Stimulated activated CD4-positive, alpha-beta T cell treated with anti-CD3 and anti-CD28 coated beads, Interleukin-2, amount 100 ng/mL, for 4 hours (primary cell): Measurements from ENCODE around the gene PREX1.
A peak's percentile ranks its signal among the peaks of the same experiment; 100 is the strongest.

ENCODE experiments used
- DNase-seq: peaks from one replicate; pipeline ENCODE4 v3.0.0-alpha.2; 2020; ENCODE audit warnings: low read depth

The PREX1 gene

DNA sequence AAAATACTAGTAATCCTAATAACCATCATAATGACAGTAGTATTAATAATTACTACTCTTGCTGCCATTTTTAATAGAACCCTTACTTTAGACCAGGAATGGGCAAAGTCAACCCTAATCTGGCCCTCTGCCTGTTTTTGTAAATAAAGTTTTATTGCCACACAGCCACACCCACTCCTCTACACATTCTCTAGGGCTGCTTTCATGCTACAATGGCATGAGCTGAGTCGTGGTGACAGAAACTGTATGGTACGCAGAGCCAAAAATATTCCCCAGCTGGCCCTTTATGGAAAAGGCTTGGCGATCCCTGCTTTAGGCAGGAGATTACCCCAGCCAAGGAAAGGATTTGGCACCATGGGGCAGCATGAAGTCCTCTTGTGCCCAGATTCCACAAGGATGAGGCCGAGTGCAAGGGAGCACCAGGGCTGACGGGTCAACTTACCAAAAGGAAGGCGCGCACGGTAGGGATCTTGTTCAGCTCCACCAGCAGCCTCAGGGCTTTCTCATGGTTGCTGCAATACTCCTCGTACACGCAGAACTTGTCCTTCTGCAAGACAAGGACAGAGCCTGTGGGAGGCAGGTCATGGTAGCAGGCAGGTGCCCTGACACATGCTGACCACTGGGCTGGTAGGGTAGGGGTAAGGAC lies 93.6 kb downstream of the PREX1 start:
- no peak for DNase-seq

DNA sequence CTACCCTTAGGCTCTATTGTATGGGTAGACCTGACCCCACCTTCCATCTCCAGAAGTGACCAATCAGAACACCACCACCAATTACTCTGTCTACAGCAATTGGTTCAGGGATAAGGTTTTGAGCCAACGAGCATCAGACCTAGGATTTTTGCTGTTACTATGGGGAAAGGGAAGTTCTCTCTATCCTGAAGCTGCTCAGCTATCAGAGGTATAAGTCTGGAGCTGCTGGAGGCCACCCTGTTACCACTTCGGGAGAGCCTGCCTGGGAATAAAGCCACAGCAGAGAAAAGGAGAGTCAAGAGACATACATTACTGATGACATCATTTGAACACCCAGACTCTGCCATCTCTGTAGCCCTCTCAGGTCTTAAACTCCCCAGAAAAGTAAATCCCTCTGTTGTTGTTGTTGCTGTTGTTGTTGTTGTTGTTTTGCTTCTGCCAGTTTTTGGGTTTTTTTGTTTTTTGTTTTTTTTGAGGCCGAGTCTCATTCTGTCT lies 94.5 kb downstream of the PREX1 start:
- no peak for DNase-seq

DNA sequence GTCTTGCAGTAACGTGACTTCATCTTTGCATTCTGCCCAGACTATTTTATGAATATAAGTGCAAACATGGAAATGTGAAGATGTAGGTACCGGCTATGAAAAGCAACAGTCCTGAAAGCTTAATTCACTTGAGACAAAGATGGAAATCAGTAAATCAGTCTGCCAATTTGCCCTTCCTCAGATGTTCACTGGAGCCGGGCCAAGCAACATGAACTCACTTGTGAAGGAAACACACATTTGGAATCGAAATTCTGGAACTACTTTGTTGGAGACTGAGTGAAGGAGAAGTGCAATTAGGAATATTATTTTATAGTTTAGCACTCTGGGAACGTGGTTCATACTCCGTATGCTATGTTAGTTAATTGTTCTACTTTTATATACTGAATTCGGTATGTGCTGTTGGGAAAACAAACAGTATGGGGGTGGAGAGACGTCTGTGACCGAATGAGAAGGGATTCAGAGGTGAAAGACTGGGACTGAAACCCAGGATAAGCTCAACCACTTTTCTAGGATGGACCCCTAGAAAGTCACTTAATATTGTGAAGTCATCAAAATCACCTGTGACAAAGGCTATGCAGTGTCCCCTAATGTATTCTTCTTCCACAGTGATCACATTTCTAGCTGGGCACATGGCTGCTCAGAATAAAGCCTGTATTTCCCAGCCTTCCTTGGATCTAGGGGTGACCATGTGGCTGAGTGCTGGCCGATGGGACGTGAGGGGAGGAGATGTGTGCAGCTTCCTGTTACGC lies 95.5 kb downstream of the PREX1 start:
- no peak for DNase-seq

DNA sequence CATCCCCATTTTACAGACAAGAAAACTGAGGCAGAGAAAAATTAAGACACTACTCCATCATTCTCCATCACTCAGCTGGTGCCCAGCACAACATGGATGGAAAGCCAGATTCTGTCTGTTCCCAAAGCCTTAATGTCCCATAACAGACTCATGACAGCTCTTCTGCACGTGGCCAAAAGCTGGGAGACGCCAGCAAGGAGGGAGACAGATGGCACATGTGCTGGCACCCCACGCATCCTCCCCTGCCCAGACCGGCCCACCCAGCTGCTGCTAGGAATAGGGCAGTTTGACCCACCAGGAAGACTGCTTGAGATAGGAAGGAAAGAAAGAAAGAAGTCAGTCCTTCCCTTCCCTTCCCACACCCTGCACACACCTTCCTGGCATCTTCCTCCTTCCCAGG lies 96.3 kb downstream of the PREX1 start:
- DNase-seq, result no peak

DNA sequence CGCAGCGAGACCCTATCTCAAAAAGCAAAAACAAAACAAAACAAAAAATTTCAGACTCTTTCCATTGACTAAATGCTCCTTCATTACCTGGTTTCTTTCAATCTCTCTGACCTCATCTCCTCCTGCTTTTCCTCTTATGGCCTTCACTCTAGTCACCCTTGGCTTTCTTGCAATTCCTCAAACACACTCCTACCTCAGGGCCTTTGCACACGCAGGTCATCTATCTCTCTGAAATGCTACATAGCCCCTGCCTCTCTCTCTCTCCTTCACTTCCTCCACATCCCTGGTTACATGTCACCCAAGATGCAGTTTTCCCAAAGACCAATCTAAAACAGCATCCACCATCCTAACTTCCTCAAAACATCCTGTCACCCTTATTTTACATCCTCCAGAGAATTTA lies 96.8 kb downstream of the PREX1 start:
- DNase-seq, result no peak

DNA sequence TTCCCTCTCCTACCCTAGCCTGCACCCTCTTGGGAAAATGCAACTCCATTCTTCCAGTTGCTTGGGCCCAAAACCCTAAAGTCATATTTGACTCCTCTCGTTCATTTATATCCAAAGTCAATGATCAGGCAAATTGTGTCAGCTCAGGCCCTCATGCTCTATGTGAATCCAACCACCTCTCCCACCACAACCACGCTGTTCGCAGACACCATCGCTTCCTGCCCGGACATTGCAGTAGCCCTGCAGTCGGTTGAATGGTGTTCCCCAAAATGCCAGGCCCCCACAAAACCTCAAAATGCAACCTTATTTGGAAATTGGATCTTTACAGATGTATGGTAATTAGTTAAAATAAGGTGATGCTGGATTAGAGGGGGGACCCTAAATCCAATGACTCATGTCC lies 98.3 kb downstream of the PREX1 start:
- DNase-seq, result no peak

DNA sequence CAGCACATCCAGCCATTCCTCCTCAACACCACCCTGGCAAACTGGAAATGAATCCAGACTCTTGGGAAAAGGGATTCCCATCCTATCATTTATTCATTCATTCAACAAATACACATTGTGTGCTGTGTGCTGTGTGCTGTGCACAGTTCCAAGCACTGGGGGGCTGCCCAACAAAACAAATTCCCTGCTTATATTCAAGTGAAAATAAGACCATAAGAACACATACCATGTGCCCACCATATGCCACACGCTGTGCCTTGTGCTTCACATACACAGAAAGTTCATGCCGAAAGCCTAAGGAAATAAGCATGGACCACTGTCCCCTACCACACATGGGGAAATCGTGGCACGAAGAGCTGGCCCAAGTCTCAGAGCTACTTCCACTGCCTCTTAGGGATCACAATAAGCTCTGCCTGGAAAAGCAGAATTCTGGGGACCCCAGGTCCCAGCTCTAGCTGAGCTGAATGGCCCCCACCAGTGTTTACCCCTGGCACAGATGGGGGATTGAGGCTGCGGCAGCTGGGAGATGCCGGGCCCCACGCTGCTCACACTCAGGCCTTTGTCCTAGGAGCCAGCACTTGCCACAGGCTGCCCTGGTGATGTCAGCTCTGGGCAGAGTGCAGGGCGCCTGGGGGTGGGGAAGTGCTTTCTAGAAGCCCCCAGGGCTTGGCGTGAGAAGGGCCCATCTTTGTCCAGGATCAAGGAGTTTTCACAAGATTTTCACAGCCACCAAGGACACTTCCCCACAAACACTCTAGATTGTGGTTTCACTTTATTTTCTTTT lies 99.6 kb downstream of the PREX1 start:
- no peak for DNase-seq

DNA sequence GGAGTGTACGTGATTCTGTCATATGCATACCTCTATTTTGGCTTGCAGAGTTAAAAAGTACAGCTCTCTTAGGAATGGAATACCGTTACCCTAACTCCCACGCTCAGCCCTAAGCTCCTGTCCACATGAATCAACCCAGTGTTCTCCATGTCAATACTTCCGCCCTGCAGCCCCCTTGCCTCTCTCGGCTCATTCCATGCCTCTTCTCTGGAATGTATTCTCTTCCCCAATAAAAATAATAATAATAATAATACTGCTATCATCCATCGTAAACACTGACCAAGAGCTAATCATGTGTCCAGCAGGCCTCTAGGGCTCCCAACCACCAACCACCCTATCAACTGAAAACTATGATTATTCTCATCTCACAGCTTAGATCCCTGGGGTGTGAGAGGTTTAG lies 100.6 kb downstream of the PREX1 start:
- no peak for DNase-seq

DNA sequence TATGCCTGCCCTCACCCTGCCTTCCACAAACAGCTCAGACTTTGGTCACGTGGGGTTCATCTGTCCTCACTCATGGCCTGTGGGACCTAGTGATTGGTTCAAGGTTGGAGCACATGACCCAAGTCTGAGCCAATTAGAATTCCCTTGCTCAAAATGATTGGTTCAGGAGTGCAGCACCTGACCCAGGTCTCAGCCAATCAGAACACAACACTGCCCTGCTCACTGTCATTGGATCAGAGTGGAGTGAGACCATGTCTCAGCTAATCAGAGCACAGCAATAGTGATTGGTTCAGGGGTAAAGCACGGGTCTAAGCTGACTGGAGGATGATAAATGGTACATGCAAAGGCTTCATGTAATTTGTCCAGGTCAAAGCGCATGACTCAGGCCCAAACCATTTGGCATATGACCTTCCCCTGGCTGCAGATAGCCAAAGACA lies 102.2 kb downstream of the PREX1 start:
- DNase-seq, result no peak

DNA sequence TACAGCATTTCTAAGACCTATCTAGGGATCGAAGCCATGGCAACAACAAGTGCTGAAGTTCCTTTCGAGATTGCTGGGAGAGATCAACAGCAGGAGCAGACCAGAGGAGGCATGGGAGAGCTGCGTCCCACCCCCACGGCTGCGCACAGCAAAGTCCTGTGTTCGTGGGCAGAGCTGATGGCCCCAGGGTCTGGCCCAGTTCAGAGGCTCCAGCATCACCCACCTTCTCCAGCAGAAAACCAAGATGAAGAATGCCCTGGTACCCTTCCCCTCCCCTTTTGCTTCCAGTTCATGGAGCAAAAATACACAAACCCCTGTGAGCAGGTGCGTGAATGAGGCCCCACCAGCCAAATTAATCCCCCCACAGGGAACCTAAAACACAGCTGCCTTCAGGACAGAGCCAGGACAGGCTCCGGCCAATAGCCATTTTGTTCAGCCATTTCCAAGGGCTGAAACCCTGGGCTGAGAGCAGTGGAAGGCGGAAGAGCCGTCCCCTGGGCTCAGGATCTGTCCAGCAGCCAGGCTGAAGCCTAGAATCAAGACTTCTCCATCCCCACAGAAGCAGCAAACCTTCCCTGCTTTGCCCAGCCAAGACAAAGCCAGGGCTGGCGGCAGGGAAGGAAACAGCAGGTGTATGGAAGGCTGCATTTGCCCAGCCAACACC lies 102.8 kb downstream of the PREX1 start:
- DNase-seq, result no peak

DNA sequence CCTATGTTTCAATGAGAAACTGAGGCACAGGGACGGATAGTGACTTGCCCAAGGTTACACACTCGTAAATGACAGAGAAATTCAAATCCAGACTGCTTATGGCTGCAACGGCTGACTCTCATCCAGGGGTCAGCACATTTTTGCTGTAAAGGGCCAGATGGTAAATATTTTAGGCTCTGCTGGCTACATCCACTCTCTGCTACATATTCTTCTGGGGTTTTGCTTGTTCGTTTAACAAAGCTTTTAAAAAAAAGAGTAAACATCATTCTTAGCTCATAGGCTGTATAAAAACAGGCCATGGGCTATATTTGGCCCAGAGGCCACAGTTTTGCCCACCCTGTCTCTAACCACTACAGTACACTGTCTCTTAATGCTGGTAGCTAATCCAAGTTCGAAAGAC lies 103.4 kb downstream of the PREX1 start:
- no peak for DNase-seq

DNA sequence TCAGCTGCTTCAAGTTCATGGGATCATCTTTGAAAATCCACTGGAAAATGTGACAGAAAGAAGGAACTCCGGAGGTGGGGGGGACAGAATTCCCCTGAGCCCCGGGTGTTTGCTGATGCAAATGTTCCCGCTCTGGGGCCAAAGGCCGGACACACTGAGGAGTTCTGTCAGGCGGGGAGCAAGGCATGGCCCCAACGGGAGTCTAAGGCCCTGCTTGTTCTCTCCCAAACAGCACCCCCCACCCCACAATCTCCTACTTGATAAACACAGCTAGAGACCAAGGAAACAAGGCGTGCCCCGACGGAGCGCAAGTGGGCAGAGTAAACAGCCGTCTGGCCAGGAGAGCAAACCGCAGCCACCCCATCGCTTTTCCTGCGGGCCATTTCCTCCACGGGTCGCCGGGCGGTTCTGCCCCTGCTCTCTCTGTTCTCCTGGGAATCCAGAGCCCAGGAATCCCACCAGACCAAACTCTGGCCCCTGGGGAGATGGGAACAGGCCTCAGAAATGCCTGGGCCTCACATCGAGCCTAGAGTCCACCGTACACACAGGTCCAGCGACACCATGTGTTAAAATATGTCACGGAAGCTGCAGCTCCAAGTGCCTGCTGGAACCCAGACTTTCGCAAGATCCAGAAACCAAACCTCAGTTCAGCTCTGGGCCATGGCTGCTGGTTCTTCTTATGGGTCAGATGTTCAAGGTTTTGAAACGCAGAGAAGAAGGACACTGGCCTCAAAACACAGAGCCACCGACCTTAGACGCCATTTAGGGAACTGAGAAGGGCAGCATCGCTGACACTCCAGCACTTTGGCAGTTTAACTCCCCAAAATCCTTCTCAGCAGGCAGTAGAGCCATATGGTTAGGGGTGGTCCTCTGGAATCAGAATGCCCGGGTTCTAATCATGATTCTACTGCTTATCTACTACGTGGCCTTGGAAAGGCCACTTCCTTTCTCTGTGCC lies 104.2 kb downstream of the PREX1 start:
- DNase-seq, result no peak

DNA sequence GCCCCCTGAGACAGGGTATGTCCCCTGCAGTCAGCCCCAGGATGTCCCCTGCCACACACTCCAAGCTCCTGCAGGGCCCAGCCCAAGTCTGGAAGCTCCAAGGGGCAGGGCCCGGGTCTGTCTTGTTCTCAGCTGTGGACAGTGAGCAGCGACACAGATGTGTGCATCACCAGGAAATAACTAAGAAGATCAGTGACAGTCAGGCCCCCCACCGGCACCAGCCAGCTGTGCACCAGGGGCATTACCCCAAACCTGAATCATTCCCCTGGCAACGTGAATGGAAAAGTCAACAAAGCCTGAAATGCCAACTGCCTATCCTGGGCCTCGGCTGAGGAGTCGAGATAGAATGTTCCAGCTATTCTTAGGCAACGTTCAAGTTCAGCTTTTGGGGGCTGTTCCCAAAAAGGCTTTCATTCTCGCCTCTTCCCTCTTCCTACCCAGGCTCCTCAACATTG lies 105.0 kb downstream of the PREX1 start:
- no peak for DNase-seq

DNA sequence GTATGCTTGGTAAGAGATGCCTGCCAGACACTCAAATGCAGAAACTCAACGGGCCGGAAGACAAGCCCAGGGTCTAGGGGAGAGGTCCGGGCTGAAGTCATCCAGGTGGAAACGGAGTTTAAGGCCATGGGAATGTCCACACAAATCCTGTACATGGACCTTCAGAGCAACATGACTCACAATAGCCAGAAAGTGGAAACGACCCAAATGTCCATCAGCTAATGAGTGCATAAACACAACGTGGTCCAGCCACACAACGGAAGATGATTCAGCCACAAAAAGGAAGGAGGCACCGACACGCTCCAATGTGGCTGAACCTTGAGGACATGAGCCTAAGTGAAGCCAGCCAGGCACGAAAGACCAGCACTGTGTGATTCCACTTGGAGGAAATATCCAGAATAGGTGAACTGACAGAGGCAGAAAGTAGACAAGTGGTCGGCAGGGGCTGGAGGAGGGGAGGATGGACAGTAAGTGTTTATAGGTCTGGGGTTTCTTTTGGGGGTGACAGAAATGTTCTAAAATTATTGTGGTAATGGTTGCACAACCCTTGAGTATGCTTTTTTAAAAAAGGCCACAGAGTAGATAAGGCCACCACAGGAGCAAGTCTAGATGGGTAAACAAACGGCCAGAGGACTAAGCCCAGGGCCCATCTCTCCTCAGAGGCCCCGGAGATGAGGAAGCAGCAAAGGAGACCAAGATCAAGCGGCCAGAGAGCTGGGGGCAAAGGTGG lies 105.6 kb downstream of the PREX1 start:
- no peak for DNase-seq

DNA sequence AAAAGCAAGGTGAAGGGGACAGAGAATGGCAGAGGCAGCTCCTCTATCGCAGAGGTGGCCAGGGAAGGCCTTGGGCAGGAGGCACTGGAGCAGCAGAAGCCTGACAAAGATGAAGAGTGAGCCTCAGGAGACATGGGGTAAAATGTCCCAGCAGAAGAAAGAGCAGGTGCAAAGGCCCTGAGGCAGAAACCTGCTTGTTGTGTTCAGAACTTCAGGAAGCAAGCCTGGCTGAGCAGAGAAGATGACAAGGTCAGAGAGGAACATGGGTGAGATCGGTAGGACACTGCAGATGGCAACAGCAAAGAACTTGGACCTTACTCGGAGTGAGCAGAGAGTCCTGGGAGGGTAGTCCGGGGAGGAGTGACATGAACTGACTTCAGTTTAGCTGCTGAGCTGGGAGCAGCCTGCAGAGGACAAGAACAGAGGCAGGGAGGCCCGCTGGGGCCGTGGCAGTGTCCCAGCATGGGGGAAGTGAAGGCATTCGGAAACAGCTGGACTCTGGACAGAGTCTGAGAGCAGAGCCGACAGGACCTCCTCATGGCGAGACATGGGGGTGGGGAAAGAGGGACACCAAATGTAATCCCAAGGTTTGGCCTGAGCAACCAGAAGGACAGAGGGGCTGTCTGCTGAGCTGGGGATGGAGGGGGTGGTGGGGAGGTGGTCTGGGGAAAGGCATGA lies 106.3 kb downstream of the PREX1 start:
- no peak for DNase-seq

DNA sequence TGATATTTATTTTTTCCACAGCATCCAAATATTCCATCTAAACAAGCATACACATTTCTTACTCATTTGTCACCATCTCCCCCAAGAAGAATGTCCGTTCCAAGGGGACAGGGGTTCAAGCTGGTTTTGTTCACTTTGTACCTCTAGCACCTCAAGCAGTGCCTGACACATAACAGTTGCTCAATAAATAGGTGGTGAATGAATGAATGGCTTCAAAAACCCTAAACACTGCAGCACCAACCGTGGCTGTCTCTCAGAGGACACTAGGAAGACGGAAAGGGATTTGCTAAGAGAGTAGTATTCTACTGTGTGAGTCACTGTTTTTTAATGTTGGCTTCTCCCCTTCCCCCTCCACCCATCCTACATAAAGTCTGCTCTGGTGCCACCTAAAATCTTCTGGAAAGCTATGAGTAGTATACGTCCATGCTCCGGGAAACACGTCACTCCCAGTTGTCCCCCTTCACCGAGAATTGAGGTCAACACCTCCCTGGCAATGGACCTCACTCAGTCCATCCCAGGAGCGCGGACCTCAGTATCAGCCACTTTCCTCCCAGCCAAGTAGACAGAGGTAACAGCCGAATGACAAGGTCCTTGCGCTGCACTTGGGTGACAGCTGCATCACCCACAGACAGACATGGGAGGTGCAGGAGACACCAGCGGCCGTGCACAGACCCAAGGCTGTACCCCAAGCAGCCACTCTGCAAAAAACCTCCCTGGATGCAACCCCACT lies 107.4 kb downstream of the PREX1 start:
- no peak for DNase-seq

DNA sequence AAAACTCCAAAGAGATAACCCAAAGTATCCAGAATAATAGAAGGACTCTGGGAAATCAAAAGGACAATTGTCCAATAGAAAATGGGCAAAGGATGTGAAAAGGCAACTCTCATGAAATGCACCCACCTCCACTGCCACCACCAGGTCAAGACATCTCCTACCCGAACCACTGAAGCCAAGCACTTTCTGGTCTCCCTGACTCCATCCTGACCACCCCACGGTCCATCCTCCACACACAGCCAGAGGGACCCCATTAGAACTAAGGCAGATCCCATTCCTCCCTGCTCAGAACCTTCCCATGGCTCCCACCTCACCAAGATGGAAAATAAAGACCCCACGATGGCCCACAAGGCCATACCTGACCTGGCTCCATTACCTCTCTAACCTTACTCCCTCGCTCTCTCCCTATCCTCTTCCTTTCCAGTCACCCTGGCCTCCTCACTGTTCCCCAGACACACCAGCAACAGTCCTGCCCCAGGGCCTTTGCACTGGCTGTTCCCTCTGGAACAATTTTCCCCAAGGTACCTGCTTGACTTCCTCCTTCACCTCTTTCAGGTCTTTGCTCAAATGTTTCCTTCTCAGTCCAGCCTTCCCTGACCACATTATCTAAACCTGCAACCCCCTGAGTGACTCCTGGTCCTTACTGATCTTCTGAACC lies 108.1 kb downstream of the PREX1 start:
- no peak for DNase-seq

DNA sequence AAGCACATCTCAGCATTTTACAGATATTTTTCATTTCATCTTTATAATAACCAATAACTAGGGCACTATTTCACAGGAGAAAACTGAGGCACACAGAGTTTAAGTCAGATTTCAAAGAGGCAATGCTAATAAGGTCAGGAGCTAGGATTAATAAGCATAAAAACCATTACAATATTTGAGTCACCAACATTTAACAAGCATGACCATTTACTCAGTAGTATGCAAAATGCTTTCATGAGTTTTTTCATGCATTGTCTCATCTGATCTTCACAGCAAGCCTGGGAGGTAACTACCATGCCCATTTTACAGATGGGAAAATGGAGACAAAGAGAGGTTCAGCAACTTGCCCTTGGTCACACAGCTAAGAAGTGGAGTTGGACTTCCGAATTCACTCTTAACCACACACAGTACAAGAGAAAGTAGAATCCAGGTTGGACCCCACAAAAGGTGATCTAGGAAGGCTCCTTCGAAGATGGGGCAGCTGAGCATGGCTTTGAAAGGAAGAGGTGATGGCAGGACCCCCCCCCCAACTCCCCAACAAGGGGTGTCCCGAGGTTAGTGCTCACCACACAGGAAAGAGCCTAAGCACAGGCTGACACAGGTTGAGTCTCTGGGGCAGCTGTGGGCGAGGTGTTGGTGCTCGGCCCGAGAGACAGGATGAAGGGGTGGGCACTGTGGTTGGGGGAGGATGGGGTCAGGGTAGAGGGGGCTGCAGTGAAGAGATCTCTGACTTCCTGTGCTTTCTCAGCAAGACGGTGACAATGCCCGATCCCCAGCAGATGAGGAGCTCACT lies 108.8 kb downstream of the PREX1 start:
- DNase-seq, result peak; percentile 7
